Umbilical cord (tissue), 2 donors: ENCODE measurements around the gene PBX4. TPM values are rescaled to one million over a fixed set of nuclear protein-coding genes. Genes with fewer than 3 reads are reported as not detected.
A peak's percentile ranks its signal among the peaks of the same experiment; 100 is the strongest.
"Not testable (repeated sequence)": the region's sequence is repeated elsewhere in the genome, so short reads cannot be mapped to it uniquely, and the experiment has no call there.

Experiments
- DNase-seq: peaks from one replicate; pipeline ENCODE4 v3.0.0-alpha.2; 2015; ENCODE audit warnings: low spot score
- total RNA-seq: library from RNA; depleted of rRNA; stranded (reverse); fragments of >200 nt; gene quantifications from one replicate; pipeline ENCODE4 v1.2.3, GENCODE V29; 2014; ENCODE audit warnings: low replicate concordance; ENCODE audit not compliant: insufficient read depth

The PBX4 gene
- total RNA-seq, 1 donor from 2014 or later = 10.8 TPM

DNA sequence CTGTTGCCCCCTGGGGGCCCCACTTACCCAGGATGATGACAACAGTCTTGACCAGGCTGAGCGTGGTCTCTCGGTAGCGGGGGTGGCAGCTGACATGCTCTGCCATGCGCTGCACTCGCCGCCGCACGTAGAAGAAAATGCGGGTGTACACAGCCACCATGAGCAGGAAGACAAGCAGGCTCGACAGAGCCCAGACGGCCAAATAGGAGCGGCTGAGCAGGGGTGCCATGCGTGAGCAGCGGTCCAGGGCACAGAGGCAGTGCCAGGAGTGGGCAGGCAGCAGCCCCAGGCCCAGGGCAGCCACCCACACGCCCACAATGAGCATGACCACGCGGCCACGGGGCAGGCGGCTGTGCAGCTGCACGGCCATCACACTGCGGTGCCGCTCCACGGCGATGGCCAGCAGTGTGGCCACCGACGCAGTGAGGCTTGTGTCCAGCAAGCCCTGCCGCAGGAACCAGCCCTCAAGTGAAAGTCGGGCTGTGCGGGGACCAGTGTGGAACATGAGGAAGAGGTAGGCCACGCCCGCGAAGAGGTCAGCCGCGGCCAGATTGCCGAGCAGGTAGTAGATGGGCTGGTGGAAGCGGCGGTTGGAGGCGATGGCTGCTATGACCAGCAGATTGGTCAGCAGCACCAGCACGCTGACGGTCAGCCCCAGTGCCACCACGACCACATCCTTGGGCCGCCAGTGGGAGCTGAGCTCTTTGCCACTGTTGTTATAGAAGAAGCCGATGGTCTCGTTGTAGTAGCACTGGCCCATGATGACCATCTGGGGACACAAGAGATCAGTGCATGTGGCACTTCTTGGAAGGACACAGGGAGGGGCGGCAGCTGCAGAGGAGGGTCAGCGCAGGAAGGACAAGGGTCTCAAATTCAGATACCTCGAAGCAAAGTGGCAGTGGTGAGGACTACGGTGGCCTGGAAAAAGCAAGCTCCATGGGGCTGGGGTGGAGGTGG, 8.3 kb upstream of the PBX4 start:
- DNase-seq = no peak

DNA sequence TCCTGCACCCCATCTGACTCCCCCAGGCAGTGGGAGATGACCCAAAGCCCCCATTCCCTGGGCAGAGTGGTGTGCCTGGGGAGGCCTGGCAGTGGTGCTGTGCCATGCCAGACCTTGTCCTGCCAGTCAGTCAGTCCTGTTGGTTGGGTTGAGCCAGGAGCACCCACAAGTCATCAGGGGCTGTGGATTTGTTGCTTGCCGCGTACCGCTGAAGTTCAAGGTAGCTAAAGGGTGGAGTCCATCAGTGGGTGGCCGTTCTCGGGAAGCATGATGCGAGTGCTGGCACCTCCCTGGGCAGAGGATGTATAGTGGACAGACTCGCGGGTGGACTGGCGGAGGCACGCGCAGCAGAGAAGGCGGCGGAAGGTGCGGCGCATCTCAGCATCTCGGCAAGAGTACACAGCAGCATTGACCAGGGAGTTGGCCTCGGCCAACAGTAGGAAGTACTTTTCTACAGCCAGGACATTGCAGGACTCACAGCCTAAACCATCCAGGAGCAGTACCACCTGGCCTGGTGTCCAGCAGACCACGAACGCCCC, 5.6 kb upstream of the PBX4 start:
- DNase-seq = no peak

DNA sequence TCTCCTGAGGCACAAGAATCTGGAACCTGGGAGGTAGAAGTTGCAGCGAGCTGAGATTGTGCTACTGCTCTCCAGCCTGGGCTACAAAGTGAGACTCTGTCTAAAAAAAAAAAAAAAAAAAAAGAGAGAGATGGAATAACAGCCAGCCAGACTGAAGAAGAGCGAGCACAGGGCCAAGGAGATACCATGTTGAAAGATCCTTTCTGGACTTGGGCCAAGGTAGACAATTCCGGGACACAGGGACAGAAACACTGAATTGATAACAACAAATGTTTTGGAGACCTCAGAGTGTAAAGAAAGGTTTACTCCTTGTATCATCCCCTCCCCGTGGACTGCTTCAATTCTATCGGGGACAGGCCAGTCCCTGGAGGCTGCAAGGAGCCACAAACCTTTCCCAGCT, 4.9 kb upstream of the PBX4 start:
- no peak for DNase-seq

DNA sequence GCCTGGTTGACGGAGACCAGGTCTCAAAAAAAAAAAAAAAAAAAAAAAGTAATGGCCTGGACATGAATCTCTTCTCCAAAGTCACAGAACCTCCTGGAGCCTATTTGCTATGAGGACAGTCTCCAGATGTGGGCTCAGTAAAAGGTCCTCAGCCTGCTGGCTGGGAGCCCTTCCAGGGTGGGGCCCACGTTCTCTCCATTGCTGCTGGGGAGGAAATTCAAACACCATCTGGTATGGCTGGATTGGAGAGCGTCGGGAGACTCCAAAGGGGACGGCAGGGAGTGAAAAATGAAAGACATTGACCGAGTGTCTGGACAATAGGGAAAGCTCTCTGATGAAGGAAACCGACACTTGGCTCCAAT, 1.3 kb upstream of the PBX4 start:
- no peak for DNase-seq

DNA sequence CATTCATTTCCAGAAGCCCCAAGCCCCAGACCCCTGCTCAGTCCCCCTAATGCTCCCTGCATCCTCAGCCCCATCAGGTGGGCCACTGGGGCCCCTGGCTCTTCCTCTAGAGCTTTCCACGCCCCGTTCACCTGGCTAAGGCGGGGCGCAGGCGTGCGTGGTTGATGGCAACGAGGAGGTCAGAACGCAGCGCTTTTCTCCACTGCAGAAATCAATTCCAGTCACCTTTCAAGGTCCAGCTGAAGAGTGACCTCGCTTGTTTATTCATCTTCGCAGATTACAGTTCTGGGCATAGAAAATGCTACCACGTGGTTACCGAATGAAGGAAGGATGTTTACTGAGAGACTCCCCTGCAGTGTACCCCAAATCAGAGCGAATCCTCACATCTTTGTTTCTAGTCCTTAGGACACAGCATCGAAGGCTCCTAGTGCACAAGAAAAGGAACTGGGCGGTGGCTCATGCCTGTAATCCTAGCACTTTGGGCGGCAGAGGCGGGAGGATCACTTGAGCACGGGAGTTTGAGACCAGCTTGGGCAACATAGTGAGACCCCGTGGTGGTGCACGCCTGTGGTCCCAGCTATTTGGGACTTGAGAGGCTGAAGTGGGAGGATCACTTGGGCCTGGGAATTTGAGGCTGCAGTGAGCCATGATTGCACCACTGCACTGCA, 828 bp upstream of the PBX4 start:
- DNase-seq = no peak

DNA sequence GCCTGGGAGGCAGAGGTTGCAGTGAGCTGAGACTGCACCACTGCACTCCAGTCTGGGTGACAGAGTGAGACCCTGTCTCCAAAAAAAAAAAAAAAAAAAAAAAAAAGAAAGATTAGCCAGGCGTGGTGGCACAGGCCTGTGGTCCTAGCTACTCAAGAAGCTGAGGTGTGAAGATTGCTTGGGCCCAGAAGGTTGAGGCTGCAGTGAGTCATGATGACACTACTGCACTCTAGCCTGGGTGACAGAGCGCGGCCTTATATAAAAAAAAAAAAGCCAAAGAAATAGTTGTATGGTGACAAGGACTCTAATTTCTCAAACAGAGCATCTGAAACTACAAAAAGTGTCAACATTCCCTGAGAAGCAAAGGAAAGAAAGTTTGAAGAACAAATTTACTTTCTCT, 3.4 kb downstream of the PBX4 start:
- no peak for DNase-seq

DNA sequence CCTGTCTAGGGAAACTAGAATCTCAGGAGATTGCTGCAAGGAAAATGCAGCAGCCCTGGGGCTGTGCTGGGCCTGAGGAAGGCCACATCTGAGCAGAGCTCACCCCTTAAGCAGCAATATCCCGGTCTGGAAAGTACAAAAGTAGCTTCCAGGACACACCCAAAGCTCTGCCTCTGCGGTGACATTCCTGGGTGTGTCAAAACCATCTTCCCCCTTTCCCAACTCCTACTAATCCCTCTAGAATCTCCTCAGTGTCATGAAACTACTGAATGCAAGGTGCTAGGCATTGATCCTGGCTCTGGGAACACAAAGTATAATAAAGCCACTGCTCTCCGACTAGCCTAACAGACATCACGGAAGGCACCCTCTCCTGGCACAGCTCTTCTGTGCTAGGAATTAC, 5.0 kb downstream of the PBX4 start:
- DNase-seq = peak; percentile 74

DNA sequence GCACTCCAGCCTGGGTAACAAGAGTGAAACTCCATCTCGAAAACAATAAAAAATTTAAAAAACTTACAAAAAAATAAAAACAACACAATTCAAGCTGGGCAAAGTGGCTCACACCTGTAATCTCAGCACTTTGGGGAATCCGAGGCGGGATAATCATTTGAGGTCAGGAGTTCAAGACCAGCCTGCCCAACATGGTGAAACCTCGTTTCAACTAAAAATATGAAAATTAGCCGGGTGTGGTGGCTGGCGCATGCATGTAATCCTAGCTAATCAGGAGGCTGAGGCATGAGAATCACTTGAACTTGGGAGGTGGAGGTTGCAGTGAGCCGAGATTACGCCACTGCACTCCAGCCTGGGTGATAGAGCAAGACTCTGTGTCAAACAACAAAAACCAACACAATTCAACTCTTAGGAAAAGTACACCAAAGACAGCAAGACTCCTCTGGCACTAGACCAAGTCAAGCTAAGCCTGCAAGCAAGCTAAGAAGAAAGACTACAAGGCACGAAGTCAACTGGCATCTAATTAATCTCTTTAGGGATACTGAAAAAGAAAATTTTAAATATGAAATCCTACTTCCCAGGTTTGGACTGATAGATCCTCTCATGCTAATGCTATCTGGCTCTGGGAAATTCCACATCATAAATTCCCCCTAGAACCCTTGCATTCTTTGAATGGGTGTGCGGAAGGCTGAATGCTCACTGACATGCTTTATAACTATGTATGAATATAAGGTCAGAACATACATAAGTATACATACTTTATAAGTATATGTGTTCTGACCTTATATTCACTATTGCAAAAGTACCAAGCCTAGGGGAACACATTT, 7.9 kb downstream of the PBX4 start:
- peak; percentile 76 for DNase-seq

DNA sequence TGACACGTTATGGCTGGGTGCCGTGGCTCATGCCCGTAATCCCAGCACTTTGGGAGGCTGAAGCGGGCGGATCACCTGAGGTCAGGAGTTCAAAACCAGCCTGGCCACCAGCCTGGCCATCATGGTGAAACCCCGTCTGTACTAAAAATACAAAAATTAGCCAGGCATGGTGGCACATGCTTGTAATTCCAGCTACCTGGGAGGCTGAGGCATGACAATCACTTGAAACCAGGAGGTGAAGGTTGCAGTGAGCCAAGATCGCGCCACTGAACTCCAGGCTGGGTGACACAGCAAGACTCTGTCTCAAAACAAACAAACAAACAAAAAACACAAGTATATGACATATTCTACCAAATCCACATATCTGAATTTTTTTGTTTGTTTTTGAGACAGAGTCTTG, 11.8 kb downstream of the PBX4 start:
- DNase-seq = not testable (repeated sequence)

DNA sequence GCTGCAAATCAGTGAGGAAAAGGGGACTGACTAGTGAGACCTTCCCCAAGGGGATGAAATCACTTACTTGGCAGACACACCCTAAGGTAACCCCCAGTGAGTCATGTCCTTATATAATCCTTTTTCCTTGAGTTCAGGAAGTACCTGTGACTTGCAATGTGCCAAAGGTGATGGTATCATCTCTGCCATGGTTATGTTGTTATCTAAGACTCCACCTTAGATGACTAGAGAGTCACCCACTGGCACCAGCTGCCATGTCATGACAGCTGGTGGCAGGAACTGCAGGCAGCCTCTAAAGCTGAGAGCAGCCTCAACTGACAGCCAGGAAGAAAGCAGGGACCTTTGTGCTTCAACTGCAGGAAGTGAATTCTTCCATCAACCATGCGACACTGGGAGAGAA, 12.5 kb downstream of the PBX4 start:
- no peak for DNase-seq

DNA sequence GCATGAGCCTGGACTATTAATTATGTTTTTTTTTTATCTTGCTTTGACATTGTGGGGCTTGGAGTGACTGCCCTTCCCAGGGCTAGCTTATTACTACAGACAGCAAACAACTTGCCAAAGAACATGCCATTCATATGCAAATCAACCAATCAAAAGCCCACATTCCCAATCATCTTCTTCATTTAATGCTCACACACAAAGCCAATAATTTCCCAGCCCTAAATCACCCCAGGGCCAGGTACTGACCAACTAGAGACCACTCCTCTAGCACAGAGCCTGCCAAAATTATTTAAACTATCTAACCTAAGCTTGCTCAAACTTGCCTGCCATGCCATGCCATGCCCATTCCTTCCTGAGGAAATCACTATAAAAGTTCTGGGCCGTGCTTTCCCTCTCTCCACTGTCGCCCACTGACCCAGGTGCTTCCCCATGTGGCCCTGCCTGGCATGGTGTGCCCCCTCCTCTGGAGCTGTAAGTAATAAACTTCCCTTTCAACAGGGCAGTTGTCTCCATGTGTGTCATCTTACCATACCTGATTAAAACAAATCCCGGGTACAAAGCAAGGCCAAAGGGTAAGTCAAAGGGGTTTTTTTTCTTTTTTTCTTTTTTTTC, 15.7 kb downstream of the PBX4 start:
- DNase-seq = no peak

DNA sequence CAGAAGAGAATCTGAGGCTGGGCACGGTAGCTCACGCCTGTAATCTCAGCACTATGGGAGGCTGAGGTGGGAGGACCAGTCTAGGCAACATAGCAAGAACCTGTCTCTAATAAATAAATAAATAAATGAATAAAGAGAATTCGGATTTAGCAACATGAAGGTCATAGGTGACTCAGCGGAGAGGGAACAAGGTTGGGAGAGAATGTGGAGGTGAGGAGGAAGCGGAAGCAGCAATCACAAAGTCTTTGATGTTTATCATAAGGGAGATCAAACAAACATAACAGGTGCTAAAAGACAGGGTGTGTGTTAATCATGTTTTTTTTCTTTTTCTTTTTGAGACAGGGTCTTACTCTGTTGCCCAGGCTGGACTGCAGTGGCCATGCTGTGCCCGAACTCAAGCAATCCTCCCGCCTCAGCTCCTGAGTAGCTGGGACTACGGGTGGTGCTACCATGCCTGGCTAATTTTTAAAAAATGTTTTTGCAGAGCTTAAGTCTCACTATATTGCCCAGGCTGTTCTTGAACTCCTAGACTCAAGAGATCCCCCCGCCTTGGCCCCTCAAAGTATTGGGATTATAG, 16.3 kb downstream of the PBX4 start:
- DNase-seq = no peak

DNA sequence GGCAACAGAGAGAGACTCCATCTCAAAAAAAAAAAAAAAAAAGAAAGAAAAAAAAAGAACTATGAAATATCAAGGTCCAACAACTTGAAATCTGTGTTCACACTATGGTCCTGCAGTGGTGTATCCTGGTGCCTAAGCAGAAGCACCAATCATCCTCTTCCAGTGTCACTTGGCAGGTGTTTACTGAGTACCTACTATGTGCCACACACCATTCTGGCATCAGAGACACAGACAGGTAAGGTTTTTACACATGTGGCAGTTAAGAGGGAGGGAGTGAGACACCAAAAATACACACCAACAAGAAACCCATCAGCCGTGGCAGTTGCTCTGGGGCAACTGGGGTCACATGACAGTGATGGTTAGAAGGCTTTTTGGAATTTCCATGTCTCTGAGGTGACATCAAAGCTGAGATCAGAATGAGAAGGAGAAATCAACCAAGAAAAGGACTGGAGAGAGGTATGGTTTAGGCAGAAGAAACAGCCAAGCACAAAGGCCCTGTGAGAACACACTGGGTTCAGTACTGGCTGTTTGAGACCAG, 17.6 kb downstream of the PBX4 start:
- no peak for DNase-seq

DNA sequence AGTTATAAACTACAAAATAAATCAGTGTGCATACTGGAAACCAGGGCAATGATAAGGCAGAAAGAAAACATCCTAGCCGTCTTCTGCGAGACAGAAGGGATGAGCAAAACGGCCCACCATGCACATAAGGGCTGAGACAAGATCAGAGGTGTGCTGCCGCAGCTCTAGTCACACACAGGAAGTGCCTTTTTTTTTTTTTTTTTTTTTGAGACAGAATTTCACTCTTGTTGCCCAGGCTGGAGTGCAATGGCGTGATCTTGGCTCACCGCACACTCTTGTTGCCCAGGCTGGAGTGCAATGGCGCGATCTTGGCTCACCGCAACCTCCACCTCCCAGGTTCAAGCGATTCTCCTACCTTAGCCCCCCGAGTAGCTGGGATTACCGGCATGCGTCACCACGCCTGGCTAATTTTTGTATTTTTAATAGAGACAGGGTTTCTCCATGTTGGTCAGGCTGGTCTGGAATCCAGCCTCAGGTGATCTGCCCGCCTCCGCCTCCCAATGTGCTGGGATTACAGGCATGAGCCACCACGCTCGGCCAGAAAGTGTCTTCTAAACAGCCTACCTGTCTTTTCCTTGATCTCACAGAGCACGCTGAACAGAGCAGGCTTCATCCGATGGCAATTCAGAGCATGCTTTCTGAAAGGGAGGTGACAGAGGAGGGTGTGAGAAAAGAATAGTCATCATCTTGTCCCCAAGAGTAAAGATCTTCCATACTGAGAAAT, 19.6 kb downstream of the PBX4 start:
- not testable (repeated sequence) for DNase-seq

DNA sequence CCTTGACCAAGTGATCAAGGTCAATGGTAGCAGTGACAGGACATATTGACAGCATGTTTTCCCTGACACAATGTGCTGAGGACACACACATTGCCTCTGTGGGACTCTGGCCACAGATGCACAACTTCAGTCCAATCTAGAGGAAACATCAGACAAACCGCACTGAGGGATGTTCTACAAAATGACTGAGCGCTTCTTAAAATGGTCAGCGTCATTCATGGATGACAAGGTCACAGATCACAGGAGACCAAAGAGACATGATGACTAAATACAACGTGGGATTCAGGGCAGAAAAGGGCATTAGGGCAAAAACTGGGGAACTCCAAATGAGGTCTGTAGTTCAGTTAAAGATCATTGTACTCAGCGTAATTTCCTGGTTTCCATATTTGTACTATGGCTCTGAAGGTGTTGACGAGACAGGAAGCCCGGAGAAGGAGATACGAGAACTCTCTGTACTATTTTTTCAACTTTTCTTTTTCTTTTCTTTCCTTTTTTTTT, 20.6 kb downstream of the PBX4 start:
- DNase-seq = no peak

DNA sequence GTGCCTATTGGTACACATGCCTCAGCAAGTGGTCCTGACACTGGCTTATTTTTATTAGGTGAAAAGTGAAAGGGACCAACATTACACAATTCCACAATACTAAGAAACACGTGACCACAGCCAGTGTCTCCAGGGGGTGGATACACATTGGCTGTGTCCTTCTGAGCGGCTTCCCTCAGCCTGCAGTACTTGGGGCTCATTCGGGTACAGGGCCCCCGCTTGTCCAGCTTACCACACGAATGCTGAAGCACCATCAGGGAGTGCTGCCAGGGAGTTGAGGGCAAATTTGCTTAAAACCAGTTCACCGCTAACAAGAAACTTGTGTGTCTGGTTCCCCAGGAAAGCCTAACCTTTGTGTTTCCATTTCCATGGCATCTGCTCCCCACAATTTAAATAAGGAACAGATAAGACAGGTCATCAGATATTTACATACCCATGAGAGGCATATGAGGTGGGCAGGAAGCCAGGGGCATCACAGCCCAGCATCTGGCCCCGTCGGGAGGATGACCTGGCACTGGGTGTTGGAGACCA, 23.3 kb downstream of the PBX4 start:
- DNase-seq = no peak

DNA sequence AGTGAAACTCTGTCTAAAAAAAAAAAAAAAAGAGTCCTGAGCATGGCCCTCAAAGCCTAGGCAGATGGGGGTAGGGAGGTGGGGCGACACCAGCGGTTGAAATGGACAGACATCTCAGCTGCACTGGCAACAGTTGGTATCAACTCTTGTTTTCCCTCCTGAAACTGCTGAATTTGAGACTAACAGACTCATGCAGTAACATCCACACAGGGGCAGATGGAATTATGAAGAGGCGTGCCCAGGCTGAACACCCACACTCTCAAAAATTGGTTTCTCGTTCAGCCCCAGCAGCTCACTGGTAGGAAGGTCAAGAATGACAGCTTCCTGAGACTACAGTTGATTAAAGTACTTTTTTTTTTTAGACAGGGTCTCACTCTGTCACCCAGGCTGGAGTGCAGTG, 24.1 kb downstream of the PBX4 start:
- no peak for DNase-seq

DNA sequence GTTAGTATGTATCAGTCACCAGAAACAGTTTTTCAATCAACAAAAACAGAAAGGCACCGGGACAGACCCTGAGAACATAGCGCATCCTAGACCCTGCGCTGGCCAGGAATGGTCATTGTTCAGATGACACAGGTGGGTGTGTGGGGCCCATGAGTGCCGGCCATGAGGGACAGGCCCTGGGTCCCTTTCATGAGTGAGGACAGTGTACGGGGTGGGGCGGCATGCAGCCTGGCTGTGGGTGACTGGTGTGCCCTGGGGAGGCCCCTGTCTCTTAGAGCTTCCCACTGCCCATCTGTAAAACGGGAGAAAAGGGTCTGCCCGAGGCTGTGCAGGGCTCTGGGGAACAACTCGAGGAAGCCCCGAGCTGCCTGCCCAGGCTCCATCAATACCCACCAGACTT, 25.8 kb downstream of the PBX4 start:
- no peak for DNase-seq

DNA sequence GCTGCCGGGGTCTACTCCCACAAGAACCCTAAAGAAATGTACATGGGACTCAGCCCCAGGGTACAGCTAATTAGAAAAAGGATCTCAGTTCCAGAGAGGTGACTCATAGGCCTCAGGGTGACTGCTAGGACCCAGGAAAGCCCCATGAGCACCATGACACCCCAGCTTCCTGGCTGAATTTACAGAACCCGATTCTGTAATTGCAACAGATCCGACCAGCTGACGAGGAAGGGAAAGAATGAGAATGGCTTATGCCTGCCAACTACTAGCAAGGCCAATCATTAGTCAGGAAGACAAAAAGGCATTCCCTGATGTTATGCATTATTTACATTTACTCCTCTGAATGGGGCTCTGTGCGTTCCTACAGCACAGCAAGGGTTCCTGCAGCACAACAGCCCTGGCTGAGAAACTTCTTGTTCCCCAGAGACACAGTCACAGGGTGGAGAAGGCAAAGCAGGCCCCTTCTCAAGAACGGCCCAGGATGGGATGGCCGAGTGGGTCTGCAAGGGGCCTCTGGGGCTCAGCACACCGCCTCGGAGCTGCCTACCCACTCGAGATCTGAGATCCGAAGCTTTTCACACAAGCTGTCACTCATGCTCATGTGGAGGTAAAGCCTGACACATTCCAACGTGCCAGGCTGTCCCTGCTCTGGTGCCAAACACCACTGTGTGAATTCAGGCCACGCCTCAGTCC, 27.2 kb downstream of the PBX4 start:
- peak; percentile 73 for DNase-seq
